T-cell (primary cell): ENCODE data around the gene FSD1. TPM values are rescaled to one million over a fixed set of nuclear protein-coding genes. Genes with fewer than 3 reads are reported as not detected.

Experiments
- ATAC-seq, 4 experiments: fragments of 200-7000 bp in 3 of 4; fragments of 150-1000 bp in 1 of 4; cut with Tn5 transposase; replicated peaks in 1 of 4; 1 replicate in 3 of 4; 2 replicates in 1 of 4; pipeline ENCODE4 v1.10.0; 2021; ENCODE audit warnings: moderate library complexity in 3 of 4, mild to moderate bottlenecking in 2 of 4, moderate number of reproducible peaks in 1 of 4
- CTCF ChIA-PET, 2 donors: fragments of 300-600 bp; sonication (Branson Sonifier 250); formaldehyde crosslinking; loops; one replicate each; lab custom pipeline; 2022; ENCODE audit warnings: antibody characterized with exemption in 2 of 2; lab: Charles Lee
- POLR2A ChIA-PET, 2 donors: fragments of 300-600 bp; sonication (Branson Sonifier 250); formaldehyde crosslinking; loops; one replicate each; lab custom pipeline; 2022; ENCODE audit warnings: antibody characterized with exemption in 2 of 2; lab: Charles Lee
- DNase-seq, 35 experiments: peaks; one replicate each; pipeline versions ENCODE4 v3.0.0 to v3.0.0-alpha.2; 2013 to 2023
- H3K27ac ChIP-seq: one replicate; pipeline ENCODE4 v1.5.1; 2013; ENCODE audit warnings: low read length
- H3K27me3 ChIP-seq, 2 experiments: replicated peaks in 1 of 2; 1 replicate in 1 of 2; 2 replicates in 1 of 2; pipeline versions ENCODE4 v1.6.1 to v1.7.0; 2013; ENCODE audit warnings: low read length in 1 of 2, mixed read lengths in 1 of 2; ENCODE audit not compliant: control insufficient read depth in 2 of 2, insufficient read depth in 2 of 2; ENCODE audit errors: extremely low read depth in 1 of 2
- H3K36me3 ChIP-seq, 2 donors: 1 replicate in 1 of 2; 2 replicates in 1 of 2; pipeline versions ENCODE4 v1.6.1 to v1.7.0; 2013; ENCODE audit warnings: low read length in 1 of 2; ENCODE audit not compliant: control insufficient read depth in 2 of 2, insufficient read depth in 1 of 2; ENCODE audit errors: extremely low read depth in 1 of 2
- H3K4me1 ChIP-seq, 2 experiments: 1 replicate in 1 of 2; 2 replicates in 1 of 2; pipeline versions ENCODE4 v1.6.1 to v1.7.0; 2013; ENCODE audit warnings: low read length in 2 of 2, mixed read lengths in 1 of 2; ENCODE audit not compliant: insufficient read depth in 2 of 2, control insufficient read depth in 1 of 2; ENCODE audit errors: extremely low read depth in 1 of 2
- H3K4me3 ChIP-seq, 2 donors: 1 replicate in 1 of 2; 2 replicates in 1 of 2; pipeline versions ENCODE4 v1.5.1 to v1.7.0; 2013; ENCODE audit warnings: mild to moderate bottlenecking in 2 of 2, low read length in 1 of 2, moderate library complexity in 1 of 2; ENCODE audit not compliant: control insufficient read depth in 1 of 2; ENCODE audit errors: extremely low read depth in 1 of 2
- H3K9me3 ChIP-seq: 2 replicates; pipeline ENCODE4 v1.7.0; 2013
- H3K27ac Mint-ChIP-seq, 2 donors: one replicate each; pipeline ENCODE4 v1.8.0; 2020 to 2021; ENCODE audit warnings: mild to moderate bottlenecking in 2 of 2, mixed read lengths in 2 of 2
- H3K27me3 Mint-ChIP-seq, 2 donors: one replicate each; pipeline ENCODE4 v1.8.0; 2021 to 2022; ENCODE audit warnings: mixed read lengths in 2 of 2
- H3K36me3 Mint-ChIP-seq: one replicate; pipeline ENCODE4 v1.8.0; 2021; ENCODE audit warnings: mixed read lengths
- H3K4me1 Mint-ChIP-seq, 3 donors: one replicate each; pipeline ENCODE4 v1.8.0; 2020 to 2022; ENCODE audit warnings: mixed read lengths in 3 of 3, mild to moderate bottlenecking in 1 of 3
- H3K4me3 Mint-ChIP-seq, 3 donors: one replicate each; pipeline ENCODE4 v1.8.0; 2020 to 2022; ENCODE audit warnings: mild to moderate bottlenecking in 3 of 3, mixed read lengths in 3 of 3, moderate library complexity in 3 of 3
- H3K9me3 Mint-ChIP-seq, 3 donors: one replicate each; pipeline ENCODE4 v1.8.0; 2020 to 2022; ENCODE audit warnings: mixed read lengths in 3 of 3
- WGBS: methylation state at CpG from one replicate; pipeline ENCODE4 v1.1.5; 2013; ENCODE audit warnings: missing lambda C conversion rate; ENCODE audit not compliant: insufficient coverage; 5-methylcytosine and 5-hydroxymethylcytosine counted together
- total RNA-seq, 35 experiments: library from RNA in 6 of 35; stranded (reverse) in 6 of 35; fragments of 120-200 nt in 1 of 35; gene quantifications; one replicate each; pipeline versions ENCODE4 v1.2.1 to v1.2.4 and lab custom pipeline; 2013 to 2026

Gene FSD1
- total RNA-seq, 5 donors from 2014 or later (not counting 1 experiment from before 2014, with no cell fraction given), result 2.8 to 4.1 (median 3.4) TPM

- no peaks in the 10 kb centered on the region for H3K36me3 Mint-ChIP-seq
- no peaks in the 10 kb centered on the region for H3K9me3 Mint-ChIP-seq
- Histone ChIP-seq H3K36me3 (peaks cover 0 to 2% of the 10 kb centered on the region in 2 donors), H3K27ac (no peak overlapping the region), H3K9me3 (no peaks in the 10 kb centered on the region), H3K27me3 (peaks cover 0 to 9% of the 10 kb centered on the region in 2 experiments), H3K4me3 (no peak overlapping the region), H3K4me1 (no peaks in the 10 kb centered on the region)
- no peaks in the 10 kb centered on the region for H3K27me3 Mint-ChIP-seq
- no peak for ATAC-seq
- ChIA-PET CTCF (no interaction called here), POLR2A (no interaction called here)
- DNase-seq, result peak in 1 of 35 experiments; percentile 25
- no peak overlapping the region for H3K27ac Mint-ChIP-seq
- no peak overlapping the region for H3K4me3 Mint-ChIP-seq
- peaks cover 0 to under 1% (median 0%) of the 10 kb centered on the region in 3 donors for H3K4me1 Mint-ChIP-seq
- WGBS, result 91% methylated on average over 17 of the region's 22 CpGs
These were observed 6.1 kb downstream of the FSD1 start for GRCh38 chr19:4310247-4311121.

GRCh38 chr19:4313847-4314490, 9.6 kb downstream of the FSD1 start:
- Histone ChIP-seq H3K9me3 (no peaks in the 10 kb centered on the region), H3K27me3 (peaks cover 0 to 5% of the 10 kb centered on the region in 2 experiments), H3K4me1 (no peaks in the 10 kb centered on the region), H3K27ac (no peak overlapping the region), H3K4me3 (no peak overlapping the region), H3K36me3 (no peaks in the 10 kb centered on the region)
- H3K27ac Mint-ChIP-seq, result no peak overlapping the region
- 94% methylated on average over 3 of the region's 12 CpGs for WGBS
- DNase-seq (no peak), ATAC-seq (no peak)
- H3K4me1 Mint-ChIP-seq, result peaks cover 0 to 1% (median 0%) of the 10 kb centered on the region in 3 donors
- H3K27me3 Mint-ChIP-seq, result no peaks in the 10 kb centered on the region
- H3K4me3 Mint-ChIP-seq, result no peak overlapping the region
- H3K9me3 Mint-ChIP-seq, result peaks cover 0 to under 1% (median 0%) of the 10 kb centered on the region in 3 donors
- ChIA-PET CTCF (interaction anchor here in 1 of 2 donors (0.7 kb wide), 1 partner anchor 11 kb away, joined by 3 read pairs; no protein-coding TSS in a partner anchor), POLR2A (no interaction called here)
- H3K36me3 Mint-ChIP-seq, result no peaks in the 10 kb centered on the region

GRCh38 chr19:4316956-4317355, 12.6 kb downstream of the FSD1 start:
- 93% methylated on average over 9 of the region's 9 CpGs for WGBS

GRCh38 chr19:4318460-4318859, 14.1 kb downstream of the FSD1 start:
- no peaks in the 10 kb centered on the region for H3K36me3 Mint-ChIP-seq
- no peaks in the 10 kb centered on the region for H3K36me3 ChIP-seq
- WGBS, result 88% methylated on average over 2 of the region's 7 CpGs
- ChIA-PET CTCF (interaction anchor here in 1 of 2 donors (0.5 kb wide), 1 partner anchor 18 kb away, joined by 5 read pairs; no protein-coding TSS in a partner anchor), POLR2A (no interaction called here)
- H3K4me3 Mint-ChIP-seq, result no peak overlapping the region
- peaks cover 0 to 10% (median 0%) of the 10 kb centered on the region in 3 donors for H3K4me1 Mint-ChIP-seq
- H3K4me3 ChIP-seq, result no peak overlapping the region
- no peaks in the 10 kb centered on the region for H3K27me3 Mint-ChIP-seq
- peaks cover 0 to 9% (median 0%) of the 10 kb centered on the region in 3 donors for H3K9me3 Mint-ChIP-seq
- no peak for DNase-seq
- H3K27ac Mint-ChIP-seq, result no peak overlapping the region
- no peaks in the 10 kb centered on the region for H3K27me3 ChIP-seq
- ATAC-seq, result no peak
- H3K4me1 ChIP-seq, result no peaks in the 10 kb centered on the region
- no peak overlapping the region for H3K27ac ChIP-seq
- H3K9me3 ChIP-seq, result no peaks in the 10 kb centered on the region

More at GRCh38 chr19:4316956-4317355, 12.6 kb downstream of the FSD1 start:
- Histone ChIP-seq H3K36me3 (no peaks in the 10 kb centered on the region), H3K4me3 (no peak overlapping the region), H3K4me1 (no peaks in the 10 kb centered on the region), H3K27me3 (no peaks in the 10 kb centered on the region), H3K9me3 (no peaks in the 10 kb centered on the region), H3K27ac (no peak overlapping the region)
- Mint-ChIP-seq H3K27ac (no peak overlapping the region), H3K9me3 (peaks cover 0 to 9% (median 0%) of the 10 kb centered on the region in 3 donors), H3K4me1 (peaks cover 0 to 10% (median 0%) of the 10 kb centered on the region in 3 donors), H3K27me3 (no peaks in the 10 kb centered on the region), H3K4me3 (no peak overlapping the region), H3K36me3 (no peaks in the 10 kb centered on the region)
- DNase-seq (no peak), ATAC-seq (no peak)
- ChIA-PET POLR2A (no interaction called here), CTCF (no interaction called here)

- Mint-ChIP-seq H3K4me3 (no peak overlapping the region), H3K36me3 (no peaks in the 10 kb centered on the region), H3K4me1 (peaks cover 0 to 10% (median 0%) of the 10 kb centered on the region in 3 donors), H3K9me3 (peaks cover 0 to 9% (median 0%) of the 10 kb centered on the region in 3 donors), H3K27me3 (no peaks in the 10 kb centered on the region), H3K27ac (no peak overlapping the region)
- DNase-seq (no peak), ATAC-seq (no peak)
- ChIA-PET CTCF (interaction anchor here in 1 of 2 donors (0.5 kb wide), 1 partner anchor 17 kb away, joined by 5 read pairs; no protein-coding TSS in a partner anchor), POLR2A (no interaction called here)
- Histone ChIP-seq H3K4me1 (no peaks in the 10 kb centered on the region), H3K4me3 (no peak overlapping the region), H3K27ac (no peak overlapping the region), H3K9me3 (no peaks in the 10 kb centered on the region), H3K36me3 (no peaks in the 10 kb centered on the region), H3K27me3 (no peaks in the 10 kb centered on the region)
- 95% methylated on average over 2 of the region's 2 CpGs for WGBS
These were observed 14.8 kb downstream of the FSD1 start for GRCh38 chr19:4319067-4319718.

- no peaks in the 10 kb centered on the region for H3K36me3 ChIP-seq
- H3K9me3 ChIP-seq, result no peaks in the 10 kb centered on the region
- H3K27me3 Mint-ChIP-seq, result no peaks in the 10 kb centered on the region
- CTCF ChIA-PET, result interaction anchor here (0.6 to 1.0 kb wide), 2 partner anchors 32 to 373 kb away, joined by 3 read pairs; no protein-coding TSS in a partner anchor
- ATAC-seq (no peak), DNase-seq (no peak)
- 96% methylated on average over 2 of the region's 2 CpGs for WGBS
- H3K9me3 Mint-ChIP-seq, result peaks cover 0 to 9% (median 0%) of the 10 kb centered on the region in 3 donors
- H3K4me1 ChIP-seq, result no peaks in the 10 kb centered on the region
- no peak overlapping the region for H3K27ac ChIP-seq
- H3K36me3 Mint-ChIP-seq, result no peaks in the 10 kb centered on the region
- H3K4me3 Mint-ChIP-seq, result no peak overlapping the region
- H3K4me1 Mint-ChIP-seq, result peaks cover 0 to 10% (median 0%) of the 10 kb centered on the region in 3 donors
- H3K27ac Mint-ChIP-seq, result no peak overlapping the region
- no peaks in the 10 kb centered on the region for H3K27me3 ChIP-seq
- POLR2A ChIA-PET, result no interaction called here
- H3K4me3 ChIP-seq, result no peak overlapping the region
These were observed 16.0 kb downstream of the FSD1 start for GRCh38 chr19:4320419-4320818.
